OCI-LY7 (cell line): ENCODE measurements around the gene PPHLN1. TPM values are rescaled to one million over a fixed set of nuclear protein-coding genes. Genes with fewer than 3 reads are reported as not detected.
"Not testable (repeated sequence)": the region's sequence is repeated elsewhere in the genome, so short reads cannot be mapped to it uniquely, and the experiment has no call there.

Experiments
- BruUV-seq: library from RNA; stranded (reverse); fragments of 400-500 nt; replicated peaks from 2 replicates; lab custom pipeline; 2021; lab: Mats Ljungman, UMichigan
- CTCF ChIA-PET: fragments of 300-600 bp; sonication (Branson Sonifier 250); formaldehyde crosslinking; loops from one replicate; lab custom pipeline; 2022; ENCODE audit warnings: antibody characterized with exemption; ENCODE audit not compliant: unreplicated experiment; lab: Charles Lee
- POLR2A ChIA-PET: fragments of 300-600 bp; sonication (Branson Sonifier 250); formaldehyde crosslinking; loops from one replicate; lab custom pipeline; 2022; ENCODE audit warnings: antibody characterized with exemption; lab: Charles Lee
- DNase-seq: peaks from one replicate; pipeline ENCODE4 v3.0.0-alpha.2; 2015; ENCODE audit warnings: low spot score
- H2AFZ ChIP-seq: fragments of 200-600 bp; sonication (generic), shearing (Covaris generic); 2 replicates; pipeline ENCODE4 v1.6.1; 2014; ENCODE audit warnings: mild to moderate bottlenecking, antibody characterized with exemption, low read length, moderate library complexity
- H3K27ac ChIP-seq: fragments of 200-600 bp; sonication (generic); 2 replicates; pipeline ENCODE4 v1.5.1; 2014; ENCODE audit warnings: mixed run types, low read depth, mild to moderate bottlenecking, moderate library complexity, low read length, inconsistent platforms; ENCODE audit not compliant: poor library complexity, severe bottlenecking
- H3K36me3 ChIP-seq: fragments of 200-600 bp; sonication (generic); 2 replicates; pipeline ENCODE4 v1.6.1; 2014; ENCODE audit warnings: mild to moderate bottlenecking, antibody characterized with exemption, low read length, moderate library complexity, mixed read lengths; ENCODE audit not compliant: insufficient read depth
- H3K4me1 ChIP-seq: fragments of 200-600 bp; sonication (generic); 2 replicates; pipeline ENCODE4 v1.5.1; 2014; ENCODE audit warnings: mild to moderate bottlenecking, low read length; ENCODE audit not compliant: insufficient read depth, poor library complexity, severe bottlenecking
- H3K4me2 ChIP-seq: fragments of 200-600 bp; sonication (generic); 2 replicates; pipeline ENCODE4 v1.6.1; 2014; ENCODE audit warnings: mild to moderate bottlenecking, low read length
- H3K4me3 ChIP-seq: fragments of 200-600 bp; sonication (generic); 2 replicates; pipeline ENCODE4 v1.5.1; 2014; ENCODE audit warnings: mild to moderate bottlenecking, low read depth, low read length; ENCODE audit not compliant: poor library complexity, severe bottlenecking
- H3K79me2 ChIP-seq: fragments of 200-600 bp; sonication (generic); 2 replicates; pipeline ENCODE4 v1.6.1; 2016; ENCODE audit warnings: low read depth, mild to moderate bottlenecking, low read length, moderate library complexity, mixed read lengths; ENCODE audit not compliant: insufficient read depth
- H3K9me2 ChIP-seq: fragments of 200-600 bp; sonication (generic); 2 replicates; pipeline ENCODE4 v1.6.1; 2016; ENCODE audit warnings: mild to moderate bottlenecking, low read length, mixed read lengths; ENCODE audit not compliant: insufficient read depth
- H3K9me3 ChIP-seq: fragments of 200-600 bp; sonication (generic); 2 replicates; pipeline ENCODE4 v1.6.1; 2014; ENCODE audit warnings: mild to moderate bottlenecking, mixed run types, low read length, mixed read lengths
- H4K20me1 ChIP-seq: fragments of 200-600 bp; sonication (generic); 2 replicates; pipeline ENCODE4 v1.6.1; 2014; ENCODE audit warnings: mild to moderate bottlenecking, antibody characterized with exemption, low read length, moderate library complexity, mixed read lengths; ENCODE audit not compliant: insufficient read depth
- EZH2phosphoT487 ChIP-seq: fragments of 200-600 bp; sonication (generic); IDR thresholded peaks from 2 replicates; pipeline ENCODE4 v1.6.1; 2018; ENCODE audit warnings: low read depth, borderline replicate concordance, mild to moderate bottlenecking, mixed run types, antibody characterized with exemption, low read length, moderate library complexity, mixed read lengths
- intact Hi-C: fragments of 100-400 bp; cut with micrococcal nuclease; formaldehyde crosslinking; loops from one replicate; pipeline ENCODE4 v1.10.0; 2022; ENCODE audit not compliant: unreplicated experiment
- total RNA-seq, 2 experiments: library from RNA; depleted of rRNA in 1 of 2; stranded (reverse); fragments of >200 nt in 1 of 2; shearing (Covaris generic) in 1 of 2; gene quantifications; 2 replicates each; pipeline ENCODE4 v1.2.3, GENCODE V29; 2014 to 2022
- TF ChIP-seq, protein P1 (sequence below): fragments of 200-600 bp; sonication (generic); conservative IDR thresholded peaks from 2 replicates; pipeline ENCODE4 v1.5.1; 2014; ENCODE audit warnings: mild to moderate bottlenecking, antibody characterized with exemption, low read length, moderate library complexity, mixed read lengths

Gene PPHLN1
- total RNA-seq, 2 experiments from 2014 or later: 95.3 to 97.6 TPM

DNA sequence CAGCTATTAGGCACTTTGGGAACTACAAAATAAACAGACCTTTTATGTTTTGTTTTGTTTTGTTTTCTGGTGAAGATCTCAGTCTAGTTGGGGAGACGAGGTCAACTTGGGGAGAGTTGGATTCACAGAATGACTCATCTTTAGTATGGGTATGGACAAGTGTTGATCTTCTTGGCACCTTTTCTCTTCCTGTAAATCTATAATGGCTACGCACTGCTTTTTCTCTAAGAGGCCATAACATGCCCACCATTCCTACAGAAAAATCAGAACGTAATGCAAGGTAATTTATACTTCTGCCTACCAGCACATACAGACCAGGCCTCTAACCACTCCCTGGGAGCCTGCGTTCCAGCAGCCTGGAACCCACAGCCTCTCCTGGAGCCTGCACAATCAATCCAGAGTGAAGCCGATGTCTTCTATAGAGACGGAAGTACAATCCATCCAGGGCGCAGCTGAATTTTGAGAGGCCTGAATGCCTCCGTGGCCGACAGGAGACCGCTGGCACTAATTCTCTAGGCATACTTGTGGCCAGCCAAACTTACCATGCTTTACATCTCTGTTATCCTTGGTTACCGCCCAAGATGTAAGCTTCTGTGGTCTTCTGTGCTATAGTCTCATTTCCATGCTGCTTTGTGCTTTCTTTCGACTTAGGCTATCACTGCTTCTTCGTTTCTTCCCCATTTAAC, 717 bp downstream of the PPHLN1 start:
- Histone ChIP-seq H3K4me2 (peak overlapping the region; percentile 83), H4K20me1 (peaks cover 26% of the 10 kb centered on the region), H3K9me3 (no peaks in the 10 kb centered on the region), H3K36me3 (peaks cover 21% of the 10 kb centered on the region; the same call in 1 of the 2 replicates), H3K27ac (peak overlapping the region; percentile 69), H3K79me2 (peaks cover 70% of the 10 kb centered on the region), H3K4me3 (peak overlapping the region; percentile 95), H3K4me1 (peaks cover 44% of the 10 kb centered on the region), H3K9me2 (no peaks in the 10 kb centered on the region), H2AFZ (peak overlapping the region; percentile 77)
- DNase-seq: peak; percentile 31
- intact Hi-C loops: loop anchor here (1.0 to 5.0 kb wide), 3 partner anchors 89 to 184 kb away; partner anchors contain the start of gene GXYLT1
- TF ChIP-seq EZH2phosphoT487: no peak
- TF ChIP-seq, protein P1, sequence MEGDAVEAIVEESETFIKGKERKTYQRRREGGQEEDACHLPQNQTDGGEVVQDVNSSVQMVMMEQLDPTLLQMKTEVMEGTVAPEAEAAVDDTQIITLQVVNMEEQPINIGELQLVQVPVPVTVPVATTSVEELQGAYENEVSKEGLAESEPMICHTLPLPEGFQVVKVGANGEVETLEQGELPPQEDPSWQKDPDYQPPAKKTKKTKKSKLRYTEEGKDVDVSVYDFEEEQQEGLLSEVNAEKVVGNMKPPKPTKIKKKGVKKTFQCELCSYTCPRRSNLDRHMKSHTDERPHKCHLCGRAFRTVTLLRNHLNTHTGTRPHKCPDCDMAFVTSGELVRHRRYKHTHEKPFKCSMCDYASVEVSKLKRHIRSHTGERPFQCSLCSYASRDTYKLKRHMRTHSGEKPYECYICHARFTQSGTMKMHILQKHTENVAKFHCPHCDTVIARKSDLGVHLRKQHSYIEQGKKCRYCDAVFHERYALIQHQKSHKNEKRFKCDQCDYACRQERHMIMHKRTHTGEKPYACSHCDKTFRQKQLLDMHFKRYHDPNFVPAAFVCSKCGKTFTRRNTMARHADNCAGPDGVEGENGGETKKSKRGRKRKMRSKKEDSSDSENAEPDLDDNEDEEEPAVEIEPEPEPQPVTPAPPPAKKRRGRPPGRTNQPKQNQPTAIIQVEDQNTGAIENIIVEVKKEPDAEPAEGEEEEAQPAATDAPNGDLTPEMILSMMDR: no peak
- POLR2A ChIA-PET: interaction anchor here (0.5 to 1.8 kb wide), 12 partner anchors 9 to 611 kb away, joined by 3 to 13 read pairs (median 4); no protein-coding TSS in a partner anchor
- CTCF ChIA-PET: interaction anchor here (0.6 kb wide), 1 partner anchor 28 kb away, joined by 3 read pairs; no protein-coding TSS in a partner anchor
- TSS peak; percentile 86 for BruUV-seq

DNA sequence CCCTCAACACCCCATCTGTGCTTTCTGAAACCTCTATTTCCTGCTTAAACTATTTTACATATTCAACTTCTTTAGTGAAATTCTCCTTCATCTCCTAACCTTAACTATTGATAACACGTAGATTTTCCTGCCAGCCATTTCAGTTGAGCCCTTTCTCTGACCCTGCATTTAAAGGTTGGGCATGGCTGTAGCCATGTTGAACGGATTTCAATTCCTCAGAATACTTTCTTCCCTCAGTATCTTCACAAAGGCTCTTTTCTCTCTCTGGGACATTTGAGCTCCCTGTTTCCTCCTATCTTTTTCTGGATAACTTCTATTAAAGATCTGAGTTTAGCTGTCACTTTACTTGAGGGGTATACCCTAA, 1.2 kb downstream of the PPHLN1 start:
- Histone ChIP-seq H3K4me2 (peak overlapping the region; percentile 83), H3K4me1 (peaks cover 49% of the 10 kb centered on the region), H2AFZ (no peak overlapping the region), H3K27ac (peak overlapping the region; percentile 69), H3K79me2 (peaks cover 75% of the 10 kb centered on the region), H3K36me3 (peaks cover 17% of the 10 kb centered on the region; the same call in 1 of the 2 replicates), H4K20me1 (peaks cover 32% of the 10 kb centered on the region), H3K9me2 (no peaks in the 10 kb centered on the region), H3K4me3 (peak overlapping the region; percentile 95), H3K9me3 (no peaks in the 10 kb centered on the region)
- CTCF ChIA-PET: interaction anchor here (0.6 kb wide), 1 partner anchor 29 kb away, joined by 3 read pairs; no protein-coding TSS in a partner anchor
- intact Hi-C loops: loop anchor here (5.0 kb wide), 2 partner anchors 140 to 185 kb away; partner anchors contain the start of gene GXYLT1
- no TSS peak for BruUV-seq
- POLR2A ChIA-PET: interaction anchor here (0.6 to 1.8 kb wide), 9 partner anchors 9 to 724 kb away, joined by 3 to 13 read pairs (median 4); no protein-coding TSS in a partner anchor
- no peak for DNase-seq
- TF ChIP-seq, protein P1: no peak
- no peak for TF ChIP-seq EZH2phosphoT487

DNA sequence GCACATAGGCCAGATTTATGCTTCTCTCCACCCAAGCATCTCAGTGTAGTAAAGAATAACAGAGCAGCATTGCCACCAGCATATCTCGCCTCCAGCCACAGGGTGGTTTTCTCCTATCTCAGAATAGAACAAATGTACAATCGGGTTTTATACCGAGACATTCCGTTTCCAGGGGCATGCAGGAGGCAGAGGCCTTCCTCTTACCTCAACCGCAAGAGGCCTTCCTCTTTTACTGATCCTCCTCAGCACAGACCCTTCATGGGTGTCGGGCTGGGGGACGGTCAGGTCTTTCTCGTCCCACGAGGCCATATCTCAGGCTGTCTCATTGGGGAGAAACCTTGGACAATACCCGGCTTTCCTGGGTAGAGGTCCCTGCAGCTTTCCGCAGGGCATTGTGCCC, 4.1 kb downstream of the PPHLN1 start:
- H3K79me2 ChIP-seq: peaks cover 99% of the 10 kb centered on the region
- POLR2A ChIA-PET, BruUV-seq, CTCF ChIA-PET, H3K9me3 ChIP-seq, H2AFZ ChIP-seq, H3K9me2 ChIP-seq, intact Hi-C loops: not testable (repeated sequence)
- DNase-seq: peak; percentile 31
- peak overlapping the region; percentile 30 for H3K4me3 ChIP-seq
- peaks cover 23% of the 10 kb centered on the region for H3K36me3 ChIP-seq
- peak overlapping the region; percentile 12 for H3K27ac ChIP-seq
- H4K20me1 ChIP-seq: peaks cover 57% of the 10 kb centered on the region
- peaks cover 46% of the 10 kb centered on the region for H3K4me1 ChIP-seq
- H3K4me2 ChIP-seq: peak overlapping the region; percentile 41
